ENCODE data around the gene NR6A1.

NR6A1 gene

DNA sequence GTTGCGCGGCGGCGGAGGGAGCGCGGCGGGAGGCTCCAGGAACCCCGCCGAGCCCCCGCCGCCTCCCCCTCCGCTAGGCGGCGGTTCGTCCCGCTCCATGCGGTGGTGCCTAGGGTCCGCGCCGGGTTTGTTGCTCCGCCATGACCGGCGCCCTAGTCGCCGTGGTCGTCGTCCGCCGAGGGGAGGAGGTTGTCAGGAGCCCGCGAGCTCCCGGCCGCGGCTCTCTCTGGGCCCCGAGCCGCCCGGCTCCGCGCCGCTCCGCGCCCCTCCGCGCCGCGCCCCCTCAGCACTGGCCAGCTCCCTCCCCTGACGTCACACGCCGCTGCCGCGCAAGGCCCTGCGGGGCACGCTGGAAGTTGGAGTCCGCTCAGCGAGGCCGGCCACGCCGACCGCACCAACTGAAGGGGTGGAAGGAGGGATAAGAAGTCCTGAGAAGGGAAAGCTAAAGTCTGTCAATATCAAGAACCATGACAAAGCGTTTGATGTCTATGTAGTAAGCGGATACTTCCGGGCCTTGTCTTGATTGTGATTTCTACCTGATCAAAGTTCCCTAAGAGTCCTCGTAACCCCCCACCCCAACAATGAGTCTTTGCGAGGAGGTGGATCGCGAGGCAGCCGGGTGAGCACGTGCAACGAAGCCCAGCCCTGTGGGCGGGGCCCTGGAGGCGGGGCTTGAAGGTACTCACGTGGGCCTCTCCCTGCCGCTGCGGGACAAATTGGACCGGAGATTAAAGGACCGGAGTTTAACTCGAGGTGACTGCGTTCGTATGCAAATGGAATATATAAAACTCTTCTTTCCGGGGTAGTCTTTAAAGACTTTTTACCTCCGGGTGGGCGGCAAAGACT is at the start of gene NR6A1:
NR6A1 (minus strand) TSS at position 291 of the 846 bp plus-strand sequence.
- TF ChIP-seq ARNTL (CRISPR knock-in tag; IDR thresholded peaks at IDR 0.05; ENCODE audit: borderline replicate concordance, low read depth), result peak; percentile 98
- TF ChIP-seq, protein P1, sequence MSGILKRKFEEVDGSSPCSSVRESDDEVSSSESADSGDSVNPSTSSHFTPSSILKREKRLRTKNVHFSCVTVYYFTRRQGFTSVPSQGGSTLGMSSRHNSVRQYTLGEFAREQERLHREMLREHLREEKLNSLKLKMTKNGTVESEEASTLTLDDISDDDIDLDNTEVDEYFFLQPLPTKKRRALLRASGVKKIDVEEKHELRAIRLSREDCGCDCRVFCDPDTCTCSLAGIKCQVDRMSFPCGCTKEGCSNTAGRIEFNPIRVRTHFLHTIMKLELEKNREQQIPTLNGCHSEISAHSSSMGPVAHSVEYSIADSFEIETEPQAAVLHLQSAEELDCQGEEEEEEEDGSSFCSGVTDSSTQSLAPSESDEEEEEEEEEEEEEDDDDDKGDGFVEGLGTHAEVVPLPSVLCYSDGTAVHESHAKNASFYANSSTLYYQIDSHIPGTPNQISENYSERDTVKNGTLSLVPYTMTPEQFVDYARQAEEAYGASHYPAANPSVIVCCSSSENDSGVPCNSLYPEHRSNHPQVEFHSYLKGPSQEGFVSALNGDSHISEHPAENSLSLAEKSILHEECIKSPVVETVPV (CRISPR knock-in tag; IDR thresholded peaks at IDR 0.05), result peak; percentile 79; the same call in 1 of the 2 replicates
- TF ChIP-seq, protein P2, sequence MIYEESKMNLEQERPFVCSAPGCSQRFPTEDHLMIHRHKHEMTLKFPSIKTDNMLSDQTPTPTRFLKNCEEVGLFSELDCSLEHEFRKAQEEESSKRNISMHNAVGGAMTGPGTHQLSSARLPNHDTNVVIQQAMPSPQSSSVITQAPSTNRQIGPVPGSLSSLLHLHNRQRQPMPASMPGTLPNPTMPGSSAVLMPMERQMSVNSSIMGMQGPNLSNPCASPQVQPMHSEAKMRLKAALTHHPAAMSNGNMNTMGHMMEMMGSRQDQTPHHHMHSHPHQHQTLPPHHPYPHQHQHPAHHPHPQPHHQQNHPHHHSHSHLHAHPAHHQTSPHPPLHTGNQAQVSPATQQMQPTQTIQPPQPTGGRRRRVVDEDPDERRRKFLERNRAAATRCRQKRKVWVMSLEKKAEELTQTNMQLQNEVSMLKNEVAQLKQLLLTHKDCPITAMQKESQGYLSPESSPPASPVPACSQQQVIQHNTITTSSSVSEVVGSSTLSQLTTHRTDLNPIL (CRISPR knock-in tag; IDR thresholded peaks at IDR 0.05; ENCODE audit: low read depth), result no peak
- peak; percentile 85 for ATAC-seq

DNA sequence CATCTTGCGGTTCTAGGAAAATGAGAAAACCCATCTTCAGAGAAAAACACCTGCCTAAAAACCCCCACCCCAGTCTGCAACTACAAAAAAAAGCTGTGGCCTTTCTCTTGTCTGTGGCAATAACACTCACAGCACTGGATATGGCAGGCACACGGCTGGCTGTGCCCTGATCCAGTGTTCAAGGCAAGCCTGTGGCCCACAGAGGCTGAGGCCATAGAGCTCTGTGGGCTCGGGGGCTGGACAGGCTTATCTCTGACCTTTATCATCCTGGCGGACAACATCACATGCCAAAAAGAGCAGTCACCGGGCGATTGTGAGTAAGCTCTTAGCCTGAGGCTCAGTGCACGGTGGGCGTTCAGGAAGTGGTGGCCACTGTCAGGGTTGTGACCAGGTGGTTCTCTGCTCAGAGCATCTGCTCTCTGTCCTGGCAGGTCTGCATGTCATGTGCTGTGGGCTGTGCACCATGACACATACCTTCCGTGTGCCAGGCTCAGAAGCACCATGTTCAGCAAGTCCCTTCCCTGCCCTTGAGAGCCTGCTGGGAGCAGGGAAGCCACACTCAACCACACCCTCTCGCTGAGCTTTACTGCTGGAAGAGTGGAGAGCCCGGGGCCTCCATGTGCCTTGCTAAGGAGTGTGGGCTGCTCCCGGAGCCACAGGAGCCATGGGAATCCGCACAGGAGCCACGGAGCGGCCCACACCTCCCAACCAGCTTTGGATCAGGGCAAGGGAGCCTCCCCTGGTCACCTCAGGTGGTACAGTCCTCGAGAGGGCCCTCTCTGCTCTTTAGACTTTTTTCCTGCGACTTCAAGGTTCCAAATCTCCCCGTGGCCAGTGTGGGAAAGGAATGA is 47.5 kb upstream of the NR6A1 start:
- no peak for TF ChIP-seq ISL1 (CRISPR knock-in tag; IDR thresholded peaks at IDR 0.05)
- no peak for TF ChIP-seq ESRRG (CRISPR knock-in tag; IDR thresholded peaks at IDR 0.05)
- no peak for TF ChIP-seq ZNF8 (CRISPR knock-in tag; IDR thresholded peaks at IDR 0.05)
- TF ChIP-seq, protein P1 (CRISPR knock-in tag; IDR thresholded peaks at IDR 0.05), result no peak
- TF ChIP-seq PPARA (CRISPR knock-in tag; IDR thresholded peaks at IDR 0.05; ENCODE audit: borderline replicate concordance), result no peak
- peak; percentile 40; the same call in 1 of the 2 replicates for TF ChIP-seq TCF4 (CRISPR knock-in tag; IDR thresholded peaks at IDR 0.05; ENCODE audit: borderline replicate concordance)
- TF ChIP-seq, protein P3, sequence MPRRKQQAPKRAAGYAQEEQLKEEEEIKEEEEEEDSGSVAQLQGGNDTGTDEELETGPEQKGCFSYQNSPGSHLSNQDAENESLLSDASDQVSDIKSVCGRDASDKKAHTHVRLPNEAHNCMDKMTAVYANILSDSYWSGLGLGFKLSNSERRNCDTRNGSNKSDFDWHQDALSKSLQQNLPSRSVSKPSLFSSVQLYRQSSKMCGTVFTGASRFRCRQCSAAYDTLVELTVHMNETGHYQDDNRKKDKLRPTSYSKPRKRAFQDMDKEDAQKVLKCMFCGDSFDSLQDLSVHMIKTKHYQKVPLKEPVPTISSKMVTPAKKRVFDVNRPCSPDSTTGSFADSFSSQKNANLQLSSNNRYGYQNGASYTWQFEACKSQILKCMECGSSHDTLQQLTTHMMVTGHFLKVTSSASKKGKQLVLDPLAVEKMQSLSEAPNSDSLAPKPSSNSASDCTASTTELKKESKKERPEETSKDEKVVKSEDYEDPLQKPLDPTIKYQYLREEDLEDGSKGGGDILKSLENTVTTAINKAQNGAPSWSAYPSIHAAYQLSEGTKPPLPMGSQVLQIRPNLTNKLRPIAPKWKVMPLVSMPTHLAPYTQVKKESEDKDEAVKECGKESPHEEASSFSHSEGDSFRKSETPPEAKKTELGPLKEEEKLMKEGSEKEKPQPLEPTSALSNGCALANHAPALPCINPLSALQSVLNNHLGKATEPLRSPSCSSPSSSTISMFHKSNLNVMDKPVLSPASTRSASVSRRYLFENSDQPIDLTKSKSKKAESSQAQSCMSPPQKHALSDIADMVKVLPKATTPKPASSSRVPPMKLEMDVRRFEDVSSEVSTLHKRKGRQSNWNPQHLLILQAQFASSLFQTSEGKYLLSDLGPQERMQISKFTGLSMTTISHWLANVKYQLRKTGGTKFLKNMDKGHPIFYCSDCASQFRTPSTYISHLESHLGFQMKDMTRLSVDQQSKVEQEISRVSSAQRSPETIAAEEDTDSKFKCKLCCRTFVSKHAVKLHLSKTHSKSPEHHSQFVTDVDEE (CRISPR knock-in tag; IDR thresholded peaks at IDR 0.05), result peak; percentile 54; the same call in 1 of the 2 replicates
- no peak for TF ChIP-seq SNAI2 (CRISPR knock-in tag; IDR thresholded peaks at IDR 0.05)
- ATAC-seq, result peak; percentile 72

DNA sequence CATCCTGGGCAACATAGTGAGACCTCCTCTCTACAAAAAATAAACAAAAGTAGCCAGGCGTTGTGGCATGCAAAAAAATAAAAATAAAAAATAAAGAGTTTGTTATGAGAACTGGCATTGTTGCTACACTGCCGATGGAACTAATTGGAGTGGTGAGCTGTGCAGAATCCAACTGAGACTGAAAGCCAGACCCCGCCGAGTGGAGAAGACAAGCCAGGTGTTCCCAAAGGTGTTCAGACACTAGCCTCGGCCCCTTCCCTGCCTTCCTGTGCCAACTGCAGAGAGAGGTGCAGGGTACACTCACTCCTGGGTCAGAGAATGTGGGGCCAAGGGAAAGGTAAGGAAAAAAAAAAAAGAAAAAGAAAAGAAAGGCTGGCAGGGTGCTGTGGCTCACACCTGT is 44.5 kb upstream of the NR6A1 start:
- TF ChIP-seq, protein P4, sequence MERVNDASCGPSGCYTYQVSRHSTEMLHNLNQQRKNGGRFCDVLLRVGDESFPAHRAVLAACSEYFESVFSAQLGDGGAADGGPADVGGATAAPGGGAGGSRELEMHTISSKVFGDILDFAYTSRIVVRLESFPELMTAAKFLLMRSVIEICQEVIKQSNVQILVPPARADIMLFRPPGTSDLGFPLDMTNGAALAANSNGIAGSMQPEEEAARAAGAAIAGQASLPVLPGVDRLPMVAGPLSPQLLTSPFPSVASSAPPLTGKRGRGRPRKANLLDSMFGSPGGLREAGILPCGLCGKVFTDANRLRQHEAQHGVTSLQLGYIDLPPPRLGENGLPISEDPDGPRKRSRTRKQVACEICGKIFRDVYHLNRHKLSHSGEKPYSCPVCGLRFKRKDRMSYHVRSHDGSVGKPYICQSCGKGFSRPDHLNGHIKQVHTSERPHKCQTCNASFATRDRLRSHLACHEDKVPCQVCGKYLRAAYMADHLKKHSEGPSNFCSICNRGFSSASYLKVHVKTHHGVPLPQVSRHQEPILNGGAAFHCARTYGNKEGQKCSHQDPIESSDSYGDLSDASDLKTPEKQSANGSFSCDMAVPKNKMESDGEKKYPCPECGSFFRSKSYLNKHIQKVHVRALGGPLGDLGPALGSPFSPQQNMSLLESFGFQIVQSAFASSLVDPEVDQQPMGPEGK (CRISPR knock-in tag; IDR thresholded peaks at IDR 0.05; ENCODE audit: borderline replicate concordance), result no peak
- TF ChIP-seq ISL1 (CRISPR knock-in tag; IDR thresholded peaks at IDR 0.05), result no peak
- no peak for TF ChIP-seq OSR1 (CRISPR knock-in tag; IDR thresholded peaks at IDR 0.05)
- no peak for TF ChIP-seq TCF4 (CRISPR knock-in tag; IDR thresholded peaks at IDR 0.05; ENCODE audit: borderline replicate concordance)
- no peak for TF ChIP-seq PPARA (CRISPR knock-in tag; IDR thresholded peaks at IDR 0.05; ENCODE audit: borderline replicate concordance)
- TF ChIP-seq, protein P3 (CRISPR knock-in tag; IDR thresholded peaks at IDR 0.05), result no peak
- no peak for TF ChIP-seq ZNF70 (CRISPR knock-in tag; IDR thresholded peaks at IDR 0.05)
- TF ChIP-seq ZFP3 (CRISPR knock-in tag; IDR thresholded peaks at IDR 0.05), result no peak
- no peak for ATAC-seq

All from SK-N-SH treated with all-trans-retinoic acid at 6 μM for 48 hours (cell line).